ENCODE data around the gene NECTIN3.

NECTIN3 gene

GRCh38 chr3:111197485-111197884, 125.9 kb downstream of the NECTIN3 start:
- TF ChIP-seq EZH2 (optimal IDR thresholded peaks at IDR 0.05; ENCODE audit: low read depth, low read length) (no peak), CTCF (IDR thresholded peaks at IDR 0.05; ENCODE audit: low read length) (no peak), EZH2phosphoT487 (IDR thresholded peaks at IDR 0.05; ENCODE audit: low read length) (no peak)
- no peaks in the 10 kb centered on the region for H3K9me2 ChIP-seq (replicated peaks; ENCODE audit: insufficient read depth, low read length)
- no peaks in the 10 kb centered on the region for H3F3A ChIP-seq (ENCODE audit: insufficient read depth, low read length)
- no peak overlapping the region for H3K27ac ChIP-seq (ENCODE audit: low read length)
- no peak overlapping the region for H3K9ac ChIP-seq (ENCODE audit: low read length)
- no peaks in the 10 kb centered on the region for H3K9me3 ChIP-seq (replicated peaks; ENCODE audit: insufficient read depth, low read length)
- no peaks in the 10 kb centered on the region; the same call in 1 of the 2 replicates for H3K4me1 ChIP-seq (ENCODE audit: low read length)
- DNase-seq: no peak
- H3K4me2 ChIP-seq (ENCODE audit: low read depth, low read length): no peak overlapping the region
- no peaks in the 10 kb centered on the region for H3K79me2 ChIP-seq (ENCODE audit: low read length)
- H3K36me3 ChIP-seq (replicated peaks; ENCODE audit: insufficient read depth, low read length): no peaks in the 10 kb centered on the region
- H3K27me3 ChIP-seq (replicated peaks; ENCODE audit: insufficient read depth, low read length): no peaks in the 10 kb centered on the region
- no peak overlapping the region for H3K4me3 ChIP-seq (ENCODE audit: low read length)
- no peaks in the 10 kb centered on the region for H4K20me1 ChIP-seq (ENCODE audit: insufficient read depth, low read length)
- H2AFZ ChIP-seq (ENCODE audit: low read length): no peak overlapping the region

- H3F3A ChIP-seq (ENCODE audit: insufficient read depth, low read length): no peaks in the 10 kb centered on the region
- H3K4me1 ChIP-seq (ENCODE audit: low read length): no peaks in the 10 kb centered on the region
- no peaks in the 10 kb centered on the region for H3K9me2 ChIP-seq (replicated peaks; ENCODE audit: insufficient read depth, low read length)
- no peaks in the 10 kb centered on the region for H3K27me3 ChIP-seq (replicated peaks; ENCODE audit: insufficient read depth, low read length)
- DNase-seq: no peak
- H3K9me3 ChIP-seq (replicated peaks; ENCODE audit: insufficient read depth, low read length): no peaks in the 10 kb centered on the region
- H3K4me2 ChIP-seq (ENCODE audit: low read depth, low read length): no peak overlapping the region
- H3K9ac ChIP-seq (ENCODE audit: low read length): no peak overlapping the region
- TF ChIP-seq EZH2phosphoT487 (IDR thresholded peaks at IDR 0.05; ENCODE audit: low read length) (no peak), CTCF (IDR thresholded peaks at IDR 0.05; ENCODE audit: low read length) (no peak), EZH2 (optimal IDR thresholded peaks at IDR 0.05; ENCODE audit: low read depth, low read length) (no peak)
- H3K79me2 ChIP-seq (ENCODE audit: low read length): no peaks in the 10 kb centered on the region
- no peaks in the 10 kb centered on the region for H3K36me3 ChIP-seq (replicated peaks; ENCODE audit: insufficient read depth, low read length)
- no peak overlapping the region for H2AFZ ChIP-seq (ENCODE audit: low read length)
- no peaks in the 10 kb centered on the region for H4K20me1 ChIP-seq (ENCODE audit: insufficient read depth, low read length)
- no peak overlapping the region for H3K4me3 ChIP-seq (ENCODE audit: low read length)
- H3K27ac ChIP-seq (ENCODE audit: low read length): no peak overlapping the region
Observed at GRCh38 chr3:111200027-111200426, 128.4 kb downstream of the NECTIN3 start.

- Histone ChIP-seq H3F3A (ENCODE audit: insufficient read depth, low read length) (no peaks in the 10 kb centered on the region), H3K9me3 (replicated peaks; ENCODE audit: insufficient read depth, low read length) (no peaks in the 10 kb centered on the region), H3K9me2 (replicated peaks; ENCODE audit: insufficient read depth, low read length) (no peaks in the 10 kb centered on the region), H3K27me3 (replicated peaks; ENCODE audit: insufficient read depth, low read length) (no peaks in the 10 kb centered on the region), H3K9ac (ENCODE audit: low read length) (no peak overlapping the region), H3K79me2 (ENCODE audit: low read length) (no peaks in the 10 kb centered on the region), H4K20me1 (ENCODE audit: insufficient read depth, low read length) (no peaks in the 10 kb centered on the region), H2AFZ (ENCODE audit: low read length) (no peak overlapping the region), H3K4me3 (ENCODE audit: low read length) (no peak overlapping the region), H3K4me2 (ENCODE audit: low read depth, low read length) (no peak overlapping the region), H3K27ac (ENCODE audit: low read length) (no peak overlapping the region), H3K4me1 (ENCODE audit: low read length) (no peaks in the 10 kb centered on the region), H3K36me3 (replicated peaks; ENCODE audit: insufficient read depth, low read length) (no peaks in the 10 kb centered on the region)
- TF ChIP-seq CTCF (IDR thresholded peaks at IDR 0.05; ENCODE audit: low read length) (no peak), EZH2phosphoT487 (IDR thresholded peaks at IDR 0.05; ENCODE audit: low read length) (no peak), EZH2 (optimal IDR thresholded peaks at IDR 0.05; ENCODE audit: low read depth, low read length) (no peak)
- DNase-seq: no peak
Observed at GRCh38 chr3:111210003-111210711, 138.5 kb downstream of the NECTIN3 start.

Measured in MM.1S (cell line).